NCI-H1105 treated with DMSO at 0.1 percent for 48 hours (cell line): Measurements from ENCODE around the gene KCP.
"Not testable (repeated sequence)": the region's sequence is repeated elsewhere in the genome, so short reads cannot be mapped to it uniquely, and the experiment has no call there.

Experiments
- DNase-seq: peaks from one replicate; lab custom pipeline; 2025; lab: John Stamatoyannopoulos, UW

KCP gene

GRCh38 chr7:128921866-128922440, 11.4 kb upstream of the KCP start:
- no peak for DNase-seq

GRCh38 chr7:128920913-128921582, 10.5 kb upstream of the KCP start:
- DNase-seq, result no peak

GRCh38 chr7:128919881-128920799, 9.6 kb upstream of the KCP start:
- DNase-seq, result no peak

- no peak for DNase-seq
These were observed 8.7 kb upstream of the KCP start for GRCh38 chr7:128919241-128919640.

GRCh38 chr7:128918016-128918665, 7.6 kb upstream of the KCP start:
- no peak for DNase-seq

- DNase-seq, result no peak
These were observed 6.6 kb upstream of the KCP start for GRCh38 chr7:128917122-128917521.

- DNase-seq, result no peak
These were observed 6.1 kb upstream of the KCP start for GRCh38 chr7:128916643-128916915.

GRCh38 chr7:128915841-128916642, 5.5 kb upstream of the KCP start:
- no peak for DNase-seq

- DNase-seq, result no peak
These were observed 4.8 kb upstream of the KCP start for GRCh38 chr7:128915271-128915819.

- DNase-seq, result no peak
These were observed 4.2 kb upstream of the KCP start for GRCh38 chr7:128914566-128915151.

- no peak for DNase-seq
These were observed 3.5 kb upstream of the KCP start for GRCh38 chr7:128913870-128914565.

GRCh38 chr7:128912709-128913495, 2.4 kb upstream of the KCP start:
- not testable (repeated sequence) for DNase-seq

- no peak for DNase-seq
These were observed 1.8 kb upstream of the KCP start for GRCh38 chr7:128912281-128912680.

GRCh38 chr7:128911423-128912031, 1.0 kb upstream of the KCP start:
- DNase-seq, result no peak

- DNase-seq, result no peak
These were observed 612 bp downstream of the KCP start for GRCh38 chr7:128909625-128910568.

GRCh38 chr7:128908750-128909624, 1.5 kb downstream of the KCP start:
- no peak for DNase-seq
